ENCODE data around the gene CYP4F12.

DNA sequence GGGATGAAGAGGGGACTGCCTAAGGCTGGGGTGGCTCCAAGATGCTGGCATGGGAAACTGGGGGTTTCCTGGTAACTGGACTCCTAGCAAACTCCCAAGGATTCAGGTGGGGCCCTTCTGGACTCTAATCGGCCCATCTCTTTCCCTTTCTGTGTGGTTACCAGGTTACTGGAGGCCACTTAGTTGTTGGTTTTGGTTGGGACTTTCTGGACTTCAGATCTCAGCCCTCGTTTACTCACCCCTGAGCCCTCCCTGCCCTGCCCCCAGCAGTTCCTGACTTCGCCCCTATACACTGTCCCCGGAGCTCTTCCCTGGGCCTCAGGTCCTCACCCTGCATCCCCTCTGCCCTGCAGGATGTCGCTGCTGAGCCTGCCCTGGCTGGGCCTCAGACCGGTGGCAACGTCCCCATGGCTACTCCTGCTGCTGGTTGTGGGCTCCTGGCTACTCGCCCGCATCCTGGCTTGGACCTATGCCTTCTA lies 328 bp downstream of the CYP4F12 start:
- TF ChIP-seq, protein P1, sequence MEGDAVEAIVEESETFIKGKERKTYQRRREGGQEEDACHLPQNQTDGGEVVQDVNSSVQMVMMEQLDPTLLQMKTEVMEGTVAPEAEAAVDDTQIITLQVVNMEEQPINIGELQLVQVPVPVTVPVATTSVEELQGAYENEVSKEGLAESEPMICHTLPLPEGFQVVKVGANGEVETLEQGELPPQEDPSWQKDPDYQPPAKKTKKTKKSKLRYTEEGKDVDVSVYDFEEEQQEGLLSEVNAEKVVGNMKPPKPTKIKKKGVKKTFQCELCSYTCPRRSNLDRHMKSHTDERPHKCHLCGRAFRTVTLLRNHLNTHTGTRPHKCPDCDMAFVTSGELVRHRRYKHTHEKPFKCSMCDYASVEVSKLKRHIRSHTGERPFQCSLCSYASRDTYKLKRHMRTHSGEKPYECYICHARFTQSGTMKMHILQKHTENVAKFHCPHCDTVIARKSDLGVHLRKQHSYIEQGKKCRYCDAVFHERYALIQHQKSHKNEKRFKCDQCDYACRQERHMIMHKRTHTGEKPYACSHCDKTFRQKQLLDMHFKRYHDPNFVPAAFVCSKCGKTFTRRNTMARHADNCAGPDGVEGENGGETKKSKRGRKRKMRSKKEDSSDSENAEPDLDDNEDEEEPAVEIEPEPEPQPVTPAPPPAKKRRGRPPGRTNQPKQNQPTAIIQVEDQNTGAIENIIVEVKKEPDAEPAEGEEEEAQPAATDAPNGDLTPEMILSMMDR (conservative IDR thresholded peaks at IDR 0.05; ENCODE audit: low read depth, low read length), result no peak
- TF ChIP-seq EZH2 (IDR thresholded peaks at IDR 0.05; ENCODE audit: low read length, unreplicated experiment) (no peak), EZH2phosphoT487 (IDR thresholded peaks at IDR 0.05; ENCODE audit: borderline replicate concordance, low read length) (no peak)
